K562 (cell line): ENCODE measurements around the gene FSTL4.

Experiments
- CSDE1 ChIP-seq, 2 experiments: fragments of 450-650 bp; IDR thresholded peaks; 2 replicates each; pipeline ENCODE4 v1.6.1; 2016; ENCODE audit warnings: mild to moderate bottlenecking in 1 of 2
- NR3C1 ChIP-seq: sonication (generic); formaldehyde crosslinking; IDR thresholded peaks from 2 replicates; pipeline ENCODE4 v1.8.1; 2022; ENCODE audit warnings: missing genetic modification reagents
- TF ChIP-seq, protein P1 (sequence below), 3 experiments: IDR thresholded peaks in 2 of 3; conservative IDR thresholded peaks in 1 of 3; 2 replicates each; pipeline ENCODE4 v1.5.1; 2011 to 2012; ENCODE audit warnings: low read length in 3 of 3, mild to moderate bottlenecking in 3 of 3, control low read depth in 2 of 3, improper control_type of control experiment in 1 of 3, inconsistent platforms in 1 of 3, low read depth in 1 of 3, mixed read lengths in 1 of 3, moderate library complexity in 1 of 3; ENCODE audit not compliant: insufficient read depth in 2 of 3
- TF ChIP-seq, protein P2 (sequence below): sonication (generic); formaldehyde crosslinking; IDR thresholded peaks from 2 replicates; pipeline ENCODE4 v1.9.0; 2022; ENCODE audit warnings: mild to moderate bottlenecking, missing genetic modification reagents

DNA sequence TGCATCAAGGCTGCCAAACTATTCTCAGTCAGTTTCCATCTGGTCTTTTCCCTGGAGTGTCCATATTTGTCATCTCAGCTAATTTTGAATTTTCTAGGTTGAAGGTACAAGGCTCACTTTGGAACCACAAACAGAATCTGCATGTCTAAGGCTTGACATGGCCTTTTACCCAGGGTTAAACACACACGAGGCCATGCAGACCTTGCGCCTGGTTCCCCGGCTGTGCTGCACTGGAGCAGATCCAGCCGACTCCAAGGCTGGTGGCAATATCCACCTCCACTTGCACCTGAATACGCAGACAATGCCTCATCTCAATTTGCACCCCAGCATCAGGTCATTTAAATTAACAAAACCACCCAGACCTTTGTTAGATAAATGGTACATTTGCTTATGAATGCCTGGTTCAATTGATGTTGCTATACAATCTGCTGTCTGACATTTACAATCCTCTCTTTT, 284.4 kb downstream of the FSTL4 start:
- TF ChIP-seq, protein P1, sequence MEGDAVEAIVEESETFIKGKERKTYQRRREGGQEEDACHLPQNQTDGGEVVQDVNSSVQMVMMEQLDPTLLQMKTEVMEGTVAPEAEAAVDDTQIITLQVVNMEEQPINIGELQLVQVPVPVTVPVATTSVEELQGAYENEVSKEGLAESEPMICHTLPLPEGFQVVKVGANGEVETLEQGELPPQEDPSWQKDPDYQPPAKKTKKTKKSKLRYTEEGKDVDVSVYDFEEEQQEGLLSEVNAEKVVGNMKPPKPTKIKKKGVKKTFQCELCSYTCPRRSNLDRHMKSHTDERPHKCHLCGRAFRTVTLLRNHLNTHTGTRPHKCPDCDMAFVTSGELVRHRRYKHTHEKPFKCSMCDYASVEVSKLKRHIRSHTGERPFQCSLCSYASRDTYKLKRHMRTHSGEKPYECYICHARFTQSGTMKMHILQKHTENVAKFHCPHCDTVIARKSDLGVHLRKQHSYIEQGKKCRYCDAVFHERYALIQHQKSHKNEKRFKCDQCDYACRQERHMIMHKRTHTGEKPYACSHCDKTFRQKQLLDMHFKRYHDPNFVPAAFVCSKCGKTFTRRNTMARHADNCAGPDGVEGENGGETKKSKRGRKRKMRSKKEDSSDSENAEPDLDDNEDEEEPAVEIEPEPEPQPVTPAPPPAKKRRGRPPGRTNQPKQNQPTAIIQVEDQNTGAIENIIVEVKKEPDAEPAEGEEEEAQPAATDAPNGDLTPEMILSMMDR (IDR thresholded peaks at IDR 0.05 in 2 of 3, conservative IDR thresholded peaks at IDR 0.05 in 1 of 3; ENCODE audit: insufficient read depth in 2 of 3, low read depth in 1 of 3, low read length in 3 of 3) = no peak
- TF ChIP-seq, protein P2, sequence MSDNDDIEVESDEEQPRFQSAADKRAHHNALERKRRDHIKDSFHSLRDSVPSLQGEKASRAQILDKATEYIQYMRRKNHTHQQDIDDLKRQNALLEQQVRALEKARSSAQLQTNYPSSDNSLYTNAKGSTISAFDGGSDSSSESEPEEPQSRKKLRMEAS (CRISPR knock-in tag) = no peak
- TF ChIP-seq NR3C1 (CRISPR knock-in tag) (no peak), CSDE1 (IDR thresholded peaks at IDR 0.05) (no peak)
